GM12873 (cell line): ENCODE data around the gene RSPH9.

Experiments used
- TF ChIP-seq, protein P1 (sequence below): IDR thresholded peaks from 2 replicates; pipeline ENCODE4 v1.5.1; 2012; ENCODE audit warnings: low read depth, mild to moderate bottlenecking, moderate library complexity, low read length, control low read depth; ENCODE audit not compliant: insufficient read depth; ENCODE audit errors: missing control alignments

RSPH9 gene

GRCh38 chr6:43687437-43688347 is 42.9 kb downstream of the RSPH9 start, which contains the start of gene MRPS18A:
TSS of gene MRPS18A (minus strand) at chr6:43687791. CDS start at chr6:43687779, 12 bp downstream.
- TF ChIP-seq, protein P1, sequence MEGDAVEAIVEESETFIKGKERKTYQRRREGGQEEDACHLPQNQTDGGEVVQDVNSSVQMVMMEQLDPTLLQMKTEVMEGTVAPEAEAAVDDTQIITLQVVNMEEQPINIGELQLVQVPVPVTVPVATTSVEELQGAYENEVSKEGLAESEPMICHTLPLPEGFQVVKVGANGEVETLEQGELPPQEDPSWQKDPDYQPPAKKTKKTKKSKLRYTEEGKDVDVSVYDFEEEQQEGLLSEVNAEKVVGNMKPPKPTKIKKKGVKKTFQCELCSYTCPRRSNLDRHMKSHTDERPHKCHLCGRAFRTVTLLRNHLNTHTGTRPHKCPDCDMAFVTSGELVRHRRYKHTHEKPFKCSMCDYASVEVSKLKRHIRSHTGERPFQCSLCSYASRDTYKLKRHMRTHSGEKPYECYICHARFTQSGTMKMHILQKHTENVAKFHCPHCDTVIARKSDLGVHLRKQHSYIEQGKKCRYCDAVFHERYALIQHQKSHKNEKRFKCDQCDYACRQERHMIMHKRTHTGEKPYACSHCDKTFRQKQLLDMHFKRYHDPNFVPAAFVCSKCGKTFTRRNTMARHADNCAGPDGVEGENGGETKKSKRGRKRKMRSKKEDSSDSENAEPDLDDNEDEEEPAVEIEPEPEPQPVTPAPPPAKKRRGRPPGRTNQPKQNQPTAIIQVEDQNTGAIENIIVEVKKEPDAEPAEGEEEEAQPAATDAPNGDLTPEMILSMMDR: no peak

DNA sequence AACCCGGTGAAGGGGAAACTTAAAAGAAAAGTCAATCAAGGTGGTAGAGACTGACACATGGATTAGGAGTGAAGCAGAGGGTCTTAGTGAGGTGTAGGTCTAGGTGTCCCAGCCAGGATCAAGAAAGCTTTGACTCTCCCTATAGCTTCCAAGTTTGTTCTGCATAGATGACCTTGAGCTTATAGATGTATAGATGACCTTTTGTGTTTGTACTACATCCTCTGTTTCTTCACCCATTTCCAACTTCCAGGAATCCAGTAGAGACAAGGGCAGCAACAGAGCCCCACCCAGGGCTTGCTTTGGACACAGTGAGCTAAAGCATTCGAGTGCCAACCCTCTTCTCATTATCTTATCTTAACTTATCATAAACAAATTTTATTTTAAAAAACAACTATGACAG is 44.6 kb downstream of the RSPH9 start:
- TF ChIP-seq, protein P1: no peak

GRCh38 chr6:43695215-43695966 is 50.6 kb downstream of the RSPH9 start:
- TF ChIP-seq, protein P1: no peak

DNA sequence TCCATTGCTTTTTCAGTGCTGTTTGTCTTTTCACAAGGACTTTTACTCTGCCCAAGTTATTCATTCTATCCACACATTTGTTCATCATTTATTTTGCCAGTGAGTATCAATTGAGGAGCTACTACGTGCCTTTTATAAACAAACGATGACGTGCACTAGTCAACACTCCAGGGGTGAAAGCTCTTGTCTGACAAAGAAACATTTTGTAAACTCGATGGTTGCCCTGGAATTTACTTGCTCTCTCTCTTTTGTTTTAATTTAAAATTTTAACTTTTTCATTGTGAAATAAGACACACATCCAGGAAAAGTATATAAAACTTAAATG is 51.1 kb downstream of the RSPH9 start:
- TF ChIP-seq, protein P1: no peak

- TF ChIP-seq, protein P1: no peak
Measured at GRCh38 chr6:43697421-43697820, 52.6 kb downstream of the RSPH9 start.

DNA sequence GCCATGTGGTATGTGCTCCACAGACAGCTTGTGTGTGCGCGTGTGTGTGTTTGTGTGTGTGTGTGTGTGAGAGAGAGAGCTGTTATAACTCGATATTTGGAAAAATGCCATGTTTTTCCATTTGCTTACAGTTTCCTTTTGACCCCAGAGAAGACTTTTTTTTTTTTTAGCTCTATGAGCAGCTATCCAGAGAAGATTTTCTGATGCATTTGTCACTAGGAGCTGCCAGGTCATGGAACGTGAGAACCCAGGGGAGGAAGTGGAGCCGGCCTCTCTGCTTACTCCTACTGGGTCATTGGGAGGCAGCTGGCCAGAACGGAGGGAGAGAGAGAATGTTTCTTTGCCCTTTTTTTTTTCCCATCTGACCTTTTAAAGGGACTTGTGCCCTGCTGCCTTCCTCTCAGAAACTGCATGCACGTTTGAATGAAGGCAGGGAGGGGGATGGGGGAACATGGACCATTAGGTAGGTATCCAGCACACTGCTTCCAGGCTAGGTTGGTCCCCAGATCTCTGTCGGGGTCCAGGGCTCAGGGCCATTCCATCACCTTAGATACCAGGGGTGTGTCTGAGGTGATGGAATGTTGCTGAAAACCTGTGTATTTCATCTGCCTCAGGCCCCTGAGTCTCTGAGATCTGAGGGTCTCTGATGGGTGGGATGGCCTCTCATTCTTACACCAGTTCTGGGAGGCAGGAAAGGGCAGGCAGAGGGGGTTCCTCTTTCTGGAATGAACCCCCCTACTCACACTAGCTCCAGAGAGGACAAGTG is 53.9 kb downstream of the RSPH9 start:
- TF ChIP-seq, protein P1: no peak
